HG02678 (cell line): ENCODE measurements around the gene CBX4.

Experiments used
- ATAC-seq: cut with Tn5 transposase; IDR thresholded peaks from one replicate; pipeline ENCODE4 v1.9.1; 2021; ENCODE audit warnings: mild to moderate bottlenecking, moderate library complexity; ENCODE audit not compliant: unreplicated experiment

The CBX4 gene

DNA sequence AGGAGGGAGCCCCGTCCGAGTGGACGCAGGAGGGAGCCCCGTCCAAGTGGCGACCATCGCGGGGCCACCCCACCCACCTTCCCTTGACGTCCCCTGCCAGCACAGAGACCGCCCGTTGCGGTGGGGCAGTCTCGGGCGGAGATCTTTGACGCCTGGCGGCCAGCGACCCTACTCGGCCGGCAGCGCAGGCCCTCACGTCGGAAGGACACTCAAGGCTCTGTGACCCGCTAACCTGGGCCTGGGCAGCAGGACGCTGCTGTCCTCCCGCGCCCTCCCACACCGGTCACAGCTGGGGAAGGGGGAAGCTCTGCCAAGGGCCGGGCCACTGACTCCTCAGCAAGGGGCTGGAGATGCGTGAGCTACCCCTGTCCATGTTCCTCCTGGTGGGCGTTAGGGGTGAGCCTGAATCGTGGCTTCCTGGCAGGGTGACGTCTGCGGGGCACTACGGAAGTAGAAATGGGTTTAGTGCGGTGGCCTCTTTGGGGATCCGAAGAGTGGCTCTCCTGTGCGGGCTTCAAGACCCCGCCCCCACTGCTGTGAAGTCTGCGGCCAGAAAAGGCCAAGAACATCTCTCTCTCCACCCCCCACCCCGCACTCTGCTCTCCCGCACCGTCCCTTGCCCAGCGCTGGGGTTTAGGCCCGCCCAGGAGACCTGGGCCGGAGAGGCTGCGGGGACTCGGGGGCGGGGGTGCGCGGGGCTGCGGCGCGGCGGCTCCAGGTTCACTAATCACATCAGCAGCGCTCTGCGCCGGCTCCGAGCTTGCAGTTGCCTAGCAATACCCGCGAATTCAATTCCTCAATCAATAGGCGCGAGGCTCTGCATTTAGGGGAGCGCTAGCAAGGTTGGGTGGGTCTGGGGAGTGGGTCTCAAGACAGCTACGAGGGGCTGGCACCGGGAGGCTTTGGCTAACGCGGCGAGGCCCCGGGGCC is 48.2 kb downstream of the CBX4 start:
- ATAC-seq, result no peak

DNA sequence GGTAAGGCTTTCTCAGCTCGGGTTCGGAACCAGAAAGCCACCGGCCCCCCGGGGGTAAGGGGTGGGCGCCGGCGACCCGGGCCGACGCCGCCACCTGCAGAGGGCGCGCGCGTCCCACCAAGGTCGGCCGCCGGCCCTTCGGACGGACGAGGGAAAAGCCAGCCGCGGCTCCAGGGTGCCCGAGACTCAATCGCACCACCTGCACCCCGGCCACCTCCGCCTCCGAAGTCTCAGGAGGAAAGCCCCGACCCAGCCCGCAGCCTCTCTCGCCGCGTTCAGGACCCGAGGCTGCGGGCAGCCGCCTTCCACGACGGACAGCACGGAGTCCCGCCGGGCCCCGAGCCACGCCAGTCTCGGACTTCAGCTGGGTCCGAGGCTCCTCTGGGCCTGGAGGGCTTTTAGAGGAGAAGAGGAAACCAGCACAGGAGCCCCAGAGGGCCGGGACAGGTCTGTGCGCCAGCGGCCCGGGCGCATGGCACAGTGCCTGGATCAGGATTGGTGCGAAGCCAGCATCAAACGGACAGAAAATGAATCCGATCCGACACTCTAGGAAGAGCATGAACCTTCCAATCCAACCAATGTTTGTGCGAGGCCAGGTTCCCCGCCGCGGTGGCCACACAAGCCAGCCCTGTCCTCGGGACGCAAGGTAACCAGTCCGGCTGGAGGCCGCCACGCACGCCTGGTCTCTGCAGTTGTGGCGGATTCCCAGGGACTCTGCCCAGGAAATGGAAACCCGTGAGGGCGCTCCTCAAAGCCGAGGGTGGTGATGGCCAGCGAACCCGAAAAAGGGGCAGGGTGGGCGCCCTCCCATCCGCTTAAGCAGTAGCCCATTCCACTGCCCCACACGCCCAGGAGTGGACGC is 49.1 kb downstream of the CBX4 start:
- no peak for ATAC-seq

DNA sequence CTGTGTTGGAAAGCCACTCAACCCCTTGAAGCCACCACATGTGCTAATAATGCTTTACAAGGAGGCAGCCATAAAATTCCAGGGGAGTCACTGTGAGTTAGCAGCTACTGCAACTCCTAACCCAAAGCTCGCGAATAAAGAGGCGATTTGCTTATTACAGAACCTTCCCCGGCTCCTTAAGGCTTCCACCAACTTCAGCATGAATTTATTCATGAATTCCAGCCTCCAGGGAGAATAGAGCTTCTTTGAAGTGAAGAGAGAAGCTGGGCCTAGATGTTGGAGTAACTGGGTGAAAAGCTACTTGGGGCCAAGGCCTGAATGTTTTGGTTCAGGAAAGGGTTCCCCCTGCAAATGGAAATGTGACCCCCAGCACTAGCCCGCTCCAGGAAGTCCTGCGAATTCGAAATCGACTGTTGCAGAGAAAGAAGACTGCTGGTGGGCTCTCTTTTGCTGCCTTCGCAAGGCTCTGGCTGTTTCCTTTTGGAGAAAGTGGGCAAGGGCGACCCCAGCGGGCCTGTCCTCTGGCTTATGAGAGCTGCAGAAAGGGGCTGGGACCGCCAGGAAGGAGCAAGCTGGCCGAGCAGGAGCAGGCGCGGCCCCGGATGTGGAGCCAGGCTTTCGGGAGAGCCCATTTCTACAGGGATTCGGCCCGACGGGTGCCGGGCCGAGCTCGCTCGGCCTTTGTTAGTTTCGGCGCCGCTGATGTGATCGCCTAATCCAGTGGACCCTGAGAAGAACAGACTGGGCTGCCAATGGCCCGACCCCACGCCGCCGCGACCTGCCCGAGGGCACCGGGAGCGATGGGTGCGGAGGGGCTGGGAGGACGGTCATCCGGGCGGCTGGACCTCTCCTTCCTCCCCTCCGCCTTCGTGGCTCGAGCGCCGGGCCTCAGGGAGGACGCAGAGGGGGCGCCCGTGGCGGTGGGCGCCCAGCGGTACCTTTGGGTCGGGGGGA is 50.0 kb downstream of the CBX4 start:
- ATAC-seq, result no peak

DNA sequence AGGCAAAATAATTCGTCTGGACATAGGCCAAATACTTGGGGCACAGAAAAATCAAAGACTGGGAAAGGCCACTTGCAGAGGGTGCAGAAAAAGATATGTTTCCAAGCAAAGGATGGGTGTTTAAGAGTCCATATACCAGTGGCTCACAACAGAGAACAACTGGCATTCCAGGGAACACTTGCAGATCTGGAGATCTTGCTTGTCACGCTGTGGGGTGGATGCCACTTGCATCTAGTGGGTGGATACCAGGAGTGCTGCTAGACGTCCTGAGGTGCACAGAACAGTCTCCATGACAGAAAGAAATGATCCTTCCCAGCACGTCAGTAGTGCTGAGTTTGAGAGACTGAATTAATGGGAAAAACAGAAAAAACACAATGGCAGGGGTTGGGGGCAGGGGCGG is 50.8 kb downstream of the CBX4 start:
- no peak for ATAC-seq

DNA sequence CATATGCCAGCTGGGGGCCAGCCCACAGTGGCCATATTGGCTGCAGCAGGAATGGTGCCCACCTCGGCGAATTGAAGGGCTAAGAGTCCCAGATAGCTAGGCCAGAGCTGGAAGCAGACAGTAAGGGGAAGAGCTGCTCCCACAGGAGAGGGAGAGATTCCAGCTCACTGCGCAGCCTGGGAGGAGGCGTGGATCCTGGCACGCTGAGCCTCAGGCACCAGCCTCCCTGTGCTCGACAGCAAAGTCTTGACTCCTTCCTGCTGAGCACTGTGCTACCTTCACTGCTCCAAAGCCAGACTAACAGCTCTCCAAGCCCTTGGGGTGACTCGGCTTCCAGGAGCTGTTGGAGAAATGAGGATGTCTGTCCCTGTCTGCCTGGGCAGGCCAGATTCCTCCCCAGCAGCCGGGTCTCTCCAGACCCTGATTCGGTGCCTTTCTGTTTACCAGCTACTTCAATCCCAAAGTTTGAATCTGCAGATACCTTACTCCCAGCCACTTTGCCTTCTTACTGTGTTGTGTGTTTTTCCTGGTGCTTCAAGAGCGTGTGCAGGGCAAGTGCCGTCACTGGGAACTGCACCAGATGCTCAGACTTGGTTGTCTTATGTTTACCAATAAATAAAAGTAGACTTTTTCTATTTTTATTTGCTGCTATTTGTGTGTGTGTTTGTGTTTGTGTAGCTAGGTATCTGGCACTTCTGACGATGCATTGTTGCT is 52.2 kb downstream of the CBX4 start:
- ATAC-seq, result no peak

DNA sequence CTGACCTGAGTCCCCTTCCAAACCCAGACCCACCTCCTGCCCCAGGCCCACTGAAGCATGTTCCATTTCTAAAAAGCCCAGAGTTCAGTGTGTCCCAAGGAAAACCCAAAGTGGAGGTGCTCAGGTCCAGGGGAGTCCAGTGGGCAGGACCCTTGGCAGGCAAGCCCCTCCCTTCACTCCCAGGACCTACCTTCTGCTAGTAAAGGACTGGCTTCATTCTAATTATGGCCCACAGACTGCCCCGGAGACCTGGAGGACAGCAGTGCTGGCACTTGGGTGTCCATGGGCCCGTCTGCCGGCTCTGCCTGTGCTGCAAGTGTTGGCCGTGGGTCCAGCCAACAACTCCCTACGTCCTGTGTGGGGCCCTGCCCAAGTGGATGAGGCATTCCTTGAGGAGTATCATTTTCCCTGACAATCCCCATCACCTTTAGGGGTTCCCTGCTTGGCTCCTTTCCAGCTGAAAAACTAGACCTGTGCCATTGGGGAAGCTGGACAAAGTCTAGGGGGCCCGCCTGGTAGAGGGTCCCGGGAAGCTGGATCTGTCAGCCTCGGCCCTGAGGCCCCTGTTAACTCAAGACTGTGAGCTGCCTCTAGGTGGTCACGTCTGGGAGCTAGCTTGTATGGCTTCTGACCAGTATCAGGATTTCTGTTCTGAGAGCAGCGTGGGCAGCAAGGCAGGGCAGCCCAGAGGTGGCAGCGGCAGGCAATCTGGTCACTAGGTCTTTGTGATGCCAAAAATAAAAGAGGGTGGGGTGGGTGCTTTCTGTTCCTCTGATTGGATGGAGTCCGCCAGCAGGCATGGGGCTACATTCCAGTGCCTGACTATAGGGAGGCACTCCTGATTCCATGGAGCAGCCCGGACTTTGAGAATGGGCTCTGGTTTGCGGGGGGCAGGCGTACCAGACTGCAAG is 53.1 kb downstream of the CBX4 start:
- ATAC-seq, result no peak

DNA sequence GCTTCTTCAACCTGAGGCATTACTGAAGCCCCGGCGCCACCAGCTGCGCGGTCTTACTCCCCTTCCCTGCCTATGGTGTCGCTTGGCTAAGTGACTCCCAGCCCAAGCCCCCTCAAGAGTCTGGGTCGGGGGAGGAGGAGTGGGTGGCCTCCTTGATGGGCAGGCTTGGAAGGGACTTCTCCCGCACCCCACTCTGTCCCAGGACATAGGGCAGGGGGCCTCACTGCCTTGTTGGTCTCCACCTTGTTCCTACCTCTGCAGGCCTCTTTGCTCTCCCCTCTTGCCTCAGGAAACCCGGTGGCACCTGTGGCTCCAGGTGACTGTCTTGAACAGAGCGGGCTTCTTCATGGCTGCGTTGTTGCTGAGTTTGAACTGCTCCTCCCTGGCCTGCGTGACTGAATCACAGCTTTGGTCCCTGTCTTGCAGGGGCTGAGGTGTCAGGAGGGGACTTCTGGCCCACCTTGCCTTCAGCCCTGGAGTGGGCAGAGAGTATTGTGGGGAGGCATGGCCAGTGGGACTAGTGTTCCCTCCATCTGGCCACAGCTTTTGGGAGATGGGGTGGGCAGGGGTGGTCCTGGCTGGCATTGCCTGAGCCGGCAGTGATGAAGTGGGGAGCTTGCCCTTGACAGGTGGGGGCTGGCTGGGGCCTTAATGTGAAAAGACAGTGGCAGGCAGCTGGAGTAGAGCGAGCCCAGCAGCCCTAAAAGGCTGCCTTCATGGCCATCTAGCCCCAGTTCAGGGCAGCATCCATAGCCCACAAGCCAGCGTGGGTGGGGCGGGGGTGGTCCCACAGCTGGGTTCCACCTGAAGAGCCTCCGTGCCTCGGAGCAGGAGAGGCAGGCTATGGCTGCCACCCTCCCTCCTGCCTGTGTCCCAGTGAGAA is 54.0 kb downstream of the CBX4 start:
- ATAC-seq, result no peak

DNA sequence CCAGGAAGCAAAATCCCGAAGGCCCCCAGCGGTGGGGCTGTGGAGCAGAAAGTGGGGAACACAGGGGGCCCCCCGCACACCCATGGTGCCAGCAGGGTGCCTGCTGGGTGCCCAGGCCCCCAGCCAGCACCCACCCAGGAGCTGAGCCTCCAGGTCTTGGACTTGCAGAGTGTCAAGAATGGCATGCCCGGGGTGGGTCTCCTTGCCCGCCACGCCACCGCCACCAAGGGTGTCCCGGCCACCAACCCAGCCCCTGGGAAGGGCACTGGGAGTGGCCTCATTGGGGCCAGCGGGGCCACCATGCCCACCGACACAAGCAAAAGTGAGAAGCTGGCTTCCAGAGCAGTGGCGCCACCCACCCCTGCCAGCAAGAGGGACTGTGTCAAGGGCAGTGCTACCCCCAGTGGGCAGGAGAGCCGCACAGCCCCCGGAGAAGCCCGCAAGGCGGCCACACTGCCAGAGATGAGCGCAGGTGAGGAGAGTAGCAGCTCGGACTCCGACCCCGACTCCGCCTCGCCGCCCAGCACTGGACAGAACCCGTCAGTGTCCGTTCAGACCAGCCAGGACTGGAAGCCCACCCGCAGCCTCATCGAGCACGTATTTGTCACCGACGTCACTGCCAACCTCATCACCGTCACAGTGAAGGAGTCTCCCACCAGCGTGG is 54.8 kb downstream of the CBX4 start:
- no peak for ATAC-seq

DNA sequence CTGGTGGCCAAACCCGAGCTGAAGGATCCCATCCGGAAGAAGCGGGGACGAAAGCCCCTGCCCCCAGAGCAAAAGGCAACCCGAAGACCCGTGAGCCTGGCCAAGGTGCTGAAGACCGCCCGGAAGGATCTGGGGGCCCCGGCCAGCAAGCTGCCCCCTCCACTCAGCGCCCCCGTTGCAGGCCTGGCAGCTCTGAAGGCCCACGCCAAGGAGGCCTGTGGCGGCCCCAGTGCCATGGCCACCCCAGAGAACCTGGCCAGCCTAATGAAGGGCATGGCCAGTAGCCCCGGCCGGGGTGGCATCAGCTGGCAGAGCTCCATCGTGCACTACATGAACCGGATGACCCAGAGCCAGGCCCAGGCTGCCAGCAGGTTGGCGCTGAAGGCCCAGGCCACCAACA is 55.3 kb downstream of the CBX4 start:
- ATAC-seq, result no peak
